Astrocyte of the hippocampus (primary cell): ENCODE results near the gene LSM14B.
"Not testable (repeated sequence)": the region's sequence is repeated elsewhere in the genome, so short reads cannot be mapped to it uniquely, and the experiment has no call there.

ENCODE experiments used
- DNase-seq: peaks from one replicate; pipeline ENCODE4 v3.0.0; 2011; ENCODE audit warnings: low read depth, low spot score

LSM14B gene

GRCh38 chr20:62146019-62146755 is 23.9 kb downstream of the LSM14B start:
- DNase-seq = no peak

GRCh38 chr20:62147125-62147524 is 24.9 kb downstream of the LSM14B start:
- no peak for DNase-seq

- DNase-seq = no peak
Observed at GRCh38 chr20:62147528-62147927, 25.3 kb downstream of the LSM14B start.

- DNase-seq = not testable (repeated sequence)
Observed at GRCh38 chr20:62148383-62148782, 26.1 kb downstream of the LSM14B start.

GRCh38 chr20:62148908-62149314 is 26.6 kb downstream of the LSM14B start:
- DNase-seq = no peak

GRCh38 chr20:62149532-62150309 is 27.4 kb downstream of the LSM14B start:
- peak; percentile 68 for DNase-seq

- no peak for DNase-seq
Observed at GRCh38 chr20:62150310-62150575, 28.0 kb downstream of the LSM14B start.

GRCh38 chr20:62151225-62151624 is 28.9 kb downstream of the LSM14B start:
- DNase-seq = no peak

- no peak for DNase-seq
Observed at GRCh38 chr20:62151835-62152364, 29.6 kb downstream of the LSM14B start.

GRCh38 chr20:62155428-62156253 is 33.4 kb downstream of the LSM14B start:
- DNase-seq = peak; percentile 53

GRCh38 chr20:62156254-62156556 is 33.9 kb downstream of the LSM14B start:
- no peak for DNase-seq

- DNase-seq = peak; percentile 74
Observed at GRCh38 chr20:62156592-62157386, 34.5 kb downstream of the LSM14B start.

- DNase-seq = no peak
Observed at GRCh38 chr20:62157387-62158087, 35.3 kb downstream of the LSM14B start.

GRCh38 chr20:62158088-62158400 is 35.8 kb downstream of the LSM14B start:
- no peak for DNase-seq

GRCh38 chr20:62158541-62158940 is 36.3 kb downstream of the LSM14B start:
- no peak for DNase-seq

- DNase-seq = no peak
Observed at GRCh38 chr20:62159052-62159451, 36.8 kb downstream of the LSM14B start.

GRCh38 chr20:62159839-62160238 is 37.6 kb downstream of the LSM14B start:
- DNase-seq = peak; percentile 70

GRCh38 chr20:62160253-62160652 is 38.0 kb downstream of the LSM14B start:
- DNase-seq = no peak

- DNase-seq = no peak
Observed at GRCh38 chr20:62160876-62161275, 38.6 kb downstream of the LSM14B start.

GRCh38 chr20:62161347-62161746 is 39.1 kb downstream of the LSM14B start:
- peak; percentile 80 for DNase-seq
